GM12878 (cell line): ENCODE measurements around the gene GLI1. TPM values are rescaled to one million over a fixed set of nuclear protein-coding genes. Genes with fewer than 3 reads are reported as not detected.

Experiments
- BHLHE40 ChIP-seq, 2 experiments: fragments of 450-650 bp in 1 of 2; IDR thresholded peaks; 2 replicates each; pipeline ENCODE4 v1.6.1; 2011 to 2017; ENCODE audit warnings: low read depth in 2 of 2, borderline replicate concordance in 1 of 2, improper control_type of control experiment in 1 of 2, low read length in 1 of 2, mild to moderate bottlenecking in 1 of 2
- CHD1 ChIP-seq: IDR thresholded peaks from 2 replicates; pipeline ENCODE4 v1.6.1; 2012; ENCODE audit warnings: low read depth, low read length, improper control_type of control experiment
- DPF2 ChIP-seq: fragments of 450-650 bp; IDR thresholded peaks from 2 replicates; pipeline ENCODE4 v1.6.1; 2017; ENCODE audit warnings: mild to moderate bottlenecking
- EED ChIP-seq: sonication (generic); IDR thresholded peaks from 2 replicates; pipeline ENCODE4 v1.6.1; 2016; ENCODE audit warnings: antibody characterized with exemption, low read depth
- ETV6 ChIP-seq, 2 experiments: fragments of 450-650 bp in 1 of 2; IDR thresholded peaks in 1 of 2; conservative IDR thresholded peaks in 1 of 2; 2 replicates each; pipeline ENCODE4 v1.6.1; 2014; ENCODE audit warnings: antibody characterized with exemption in 1 of 2, borderline replicate concordance in 1 of 2, low read depth in 1 of 2, mild to moderate bottlenecking in 1 of 2, moderate library complexity in 1 of 2
- HDGF ChIP-seq: fragments of 450-650 bp; IDR thresholded peaks from 2 replicates; pipeline ENCODE4 v1.6.1; 2016; ENCODE audit warnings: antibody characterized with exemption
- IKZF1 ChIP-seq: fragments of 450-650 bp; conservative IDR thresholded peaks from 2 replicates; pipeline ENCODE4 v1.6.1; 2017; ENCODE audit warnings: antibody characterized with exemption, mild to moderate bottlenecking
- JUNB ChIP-seq: IDR thresholded peaks from 2 replicates; pipeline ENCODE4 v1.6.1; 2016; ENCODE audit warnings: antibody characterized with exemption, mild to moderate bottlenecking
- KAT2A ChIP-seq: conservative IDR thresholded peaks from 2 replicates; pipeline ENCODE4 v1.6.1; 2011; ENCODE audit warnings: low read depth, low read length; ENCODE audit not compliant: control insufficient read depth
- MEF2B ChIP-seq: fragments of 450-650 bp; IDR thresholded peaks from 2 replicates; pipeline ENCODE4 v1.6.1; 2018; ENCODE audit warnings: mild to moderate bottlenecking, moderate library complexity; ENCODE audit not compliant: partially characterized antibody, poor library complexity, severe bottlenecking
- NBN ChIP-seq: fragments of 450-650 bp; IDR thresholded peaks from 2 replicates; pipeline ENCODE4 v1.6.1; 2016
- NFIC ChIP-seq: IDR thresholded peaks from 2 replicates; pipeline ENCODE4 v1.6.1; 2012; ENCODE audit warnings: low read depth, mild to moderate bottlenecking, inconsistent platforms, low read length, moderate library complexity
- PAX5 ChIP-seq: IDR thresholded peaks from 2 replicates; pipeline ENCODE4 v1.6.1; 2011; ENCODE audit warnings: low read depth, low read length, borderline replicate concordance
- PML ChIP-seq: IDR thresholded peaks from 2 replicates; pipeline ENCODE4 v1.6.1; 2012; ENCODE audit warnings: low read length, inconsistent platforms
- POLR2A ChIP-seq: IDR thresholded peaks from 2 replicates; pipeline ENCODE4 v1.6.1; 2011; ENCODE audit warnings: low read depth, mild to moderate bottlenecking, low read length
- RBBP5 ChIP-seq: fragments of 200-600 bp; sonication (generic); conservative IDR thresholded peaks from 2 replicates; pipeline ENCODE4 v1.6.1; 2016
- STAT1 ChIP-seq: fragments of 450-650 bp; conservative IDR thresholded peaks from 2 replicates; pipeline ENCODE4 v1.6.1; 2014; ENCODE audit warnings: antibody characterized with exemption, mild to moderate bottlenecking
- TARDBP ChIP-seq: IDR thresholded peaks from 2 replicates; pipeline ENCODE4 v1.6.1; 2016; ENCODE audit warnings: borderline replicate concordance
- TCF7 ChIP-seq: IDR thresholded peaks from 2 replicates; pipeline ENCODE4 v1.6.1; 2014; ENCODE audit warnings: antibody characterized with exemption, borderline replicate concordance
- WRNIP1 ChIP-seq: IDR thresholded peaks from 2 replicates; pipeline ENCODE4 v1.6.1; 2011; ENCODE audit warnings: low read depth, low read length, improper control_type of control experiment, borderline replicate concordance
- polyA plus RNA-seq, 11 experiments: library from polyadenylated mRNA; depleted of rRNA in 4 of 11; unstranded in 6 of 11; stranded (reverse) in 5 of 11; fragments of >200 nt; fragmentation: Nextera tagmentation in 4 of 11; fragmentation: Illumina TruSeq in 1 of 11; extraction: Ambion mirVana in 4 of 11; extraction: Trizol in 1 of 11; gene quantifications; 1 replicate in 1 of 11; 2 replicates in 10 of 11; pipeline versions ENCODE4 v1.2.1 to v1.2.3, GENCODE V29; 2011 to 2016; ENCODE audit warnings: inconsistent platforms in 2 of 11, missing spikeins in 2 of 11, low read depth in 1 of 11
- total RNA-seq, 4 experiments: library from RNA; depleted of rRNA in 3 of 4; stranded (reverse); fragments of >200 nt in 3 of 4; fragmentation: Illumina TruSeq in 1 of 4; extraction: Trizol in 1 of 4; gene quantifications; 2 replicates each; pipeline versions ENCODE4 v1.2.1 to v1.2.3, GENCODE V29; 2013 to 2021
- TF ChIP-seq, protein P1 (sequence below): IDR thresholded peaks from 2 replicates; pipeline ENCODE4 v1.6.1; 2011; ENCODE audit warnings: mild to moderate bottlenecking, low read depth, low read length, moderate library complexity; ENCODE audit not compliant: insufficient replicate concordance
- TF ChIP-seq, protein P2 (sequence below): fragments of 150-350 bp; IDR thresholded peaks from 2 replicates; pipeline ENCODE4 v1.6.1; 2014; ENCODE audit warnings: mild to moderate bottlenecking, low read depth, low read length
- TF ChIP-seq, protein P3 (sequence below), 3 experiments: IDR thresholded peaks in 2 of 3; conservative IDR thresholded peaks in 1 of 3; 2 replicates each; pipeline ENCODE4 v1.5.1; 2011; ENCODE audit warnings: low read depth in 3 of 3, low read length in 3 of 3, mild to moderate bottlenecking in 3 of 3, control low read depth in 2 of 3, moderate library complexity in 2 of 3, inconsistent platforms in 1 of 3, mixed read lengths in 1 of 3; ENCODE audit not compliant: control insufficient read depth in 2 of 3, insufficient read depth in 1 of 3; ENCODE audit errors: extremely low read depth in 1 of 3
- TF ChIP-seq, protein P4 (sequence below): fragments of 450-650 bp; IDR thresholded peaks from 2 replicates; pipeline ENCODE4 v1.6.1; 2018; ENCODE audit warnings: mild to moderate bottlenecking, low read depth, moderate library complexity; ENCODE audit not compliant: partially characterized antibody

The GLI1 gene
- total and polyA plus RNA-seq, 10 of the 15 experiments (the other 5 are each of a cell fraction or from before 2014, with no cell fraction given) = 0.27 to 1.2 (median 0.49) TPM

DNA sequence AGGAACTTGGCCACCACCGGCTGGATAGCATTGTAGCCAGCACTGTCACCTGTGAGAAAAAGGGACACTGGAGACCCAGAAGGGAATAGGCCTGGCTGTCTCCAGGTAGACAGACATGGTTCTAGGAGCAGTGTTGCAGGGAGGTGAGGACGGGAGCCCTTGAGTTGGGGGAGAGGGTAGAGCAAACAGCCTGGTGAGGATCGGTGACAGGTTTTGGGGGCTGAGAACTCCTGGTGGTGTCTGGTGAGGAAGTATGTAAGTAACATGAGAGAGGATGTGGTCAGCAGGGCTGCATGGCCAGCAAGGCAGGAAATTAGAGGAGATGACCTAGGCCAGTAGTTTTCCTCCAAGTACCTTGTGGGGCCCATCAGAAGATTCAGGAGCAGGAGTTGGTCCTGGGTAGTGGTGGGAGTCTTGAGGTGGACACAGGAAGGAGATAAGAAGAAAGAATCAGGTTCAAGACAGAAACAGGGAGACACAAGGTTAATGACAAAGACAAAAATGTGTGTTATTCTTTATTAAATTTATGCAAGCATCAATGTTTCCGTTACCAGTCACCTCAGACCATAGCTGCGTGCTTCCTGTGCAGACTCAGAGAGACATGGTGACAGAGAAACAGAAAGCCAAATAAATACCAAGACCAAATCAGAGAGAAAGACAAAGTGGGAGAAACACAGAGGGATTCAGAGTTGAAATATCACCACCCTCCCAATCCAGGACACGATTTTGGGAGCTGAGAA, 20.0 kb downstream of the GLI1 start, which contains the start of gene ARHGAP9 (continued):
- TF ChIP-seq MEF2B = no peak
- TF ChIP-seq, protein P1, sequence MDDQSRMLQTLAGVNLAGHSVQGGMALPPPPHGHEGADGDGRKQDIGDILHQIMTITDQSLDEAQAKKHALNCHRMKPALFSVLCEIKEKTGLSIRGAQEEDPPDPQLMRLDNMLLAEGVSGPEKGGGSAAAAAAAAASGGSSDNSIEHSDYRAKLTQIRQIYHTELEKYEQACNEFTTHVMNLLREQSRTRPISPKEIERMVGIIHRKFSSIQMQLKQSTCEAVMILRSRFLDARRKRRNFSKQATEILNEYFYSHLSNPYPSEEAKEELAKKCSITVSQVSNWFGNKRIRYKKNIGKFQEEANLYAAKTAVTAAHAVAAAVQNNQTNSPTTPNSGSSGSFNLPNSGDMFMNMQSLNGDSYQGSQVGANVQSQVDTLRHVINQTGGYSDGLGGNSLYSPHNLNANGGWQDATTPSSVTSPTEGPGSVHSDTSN = no peak
- peak; percentile 27; the same call in 1 of the 2 replicates for TF ChIP-seq PML
- 0 out of 2 replicates have a peak, but pooled peaks have one; percentile 18 for TF ChIP-seq NBN
- TF ChIP-seq KAT2A = no peak
- TF ChIP-seq TARDBP = no peak
- TF ChIP-seq RBBP5 = no peak
- peak; percentile 38; the same call in 1 of the 2 replicates for TF ChIP-seq DPF2
- TF ChIP-seq, protein P2, sequence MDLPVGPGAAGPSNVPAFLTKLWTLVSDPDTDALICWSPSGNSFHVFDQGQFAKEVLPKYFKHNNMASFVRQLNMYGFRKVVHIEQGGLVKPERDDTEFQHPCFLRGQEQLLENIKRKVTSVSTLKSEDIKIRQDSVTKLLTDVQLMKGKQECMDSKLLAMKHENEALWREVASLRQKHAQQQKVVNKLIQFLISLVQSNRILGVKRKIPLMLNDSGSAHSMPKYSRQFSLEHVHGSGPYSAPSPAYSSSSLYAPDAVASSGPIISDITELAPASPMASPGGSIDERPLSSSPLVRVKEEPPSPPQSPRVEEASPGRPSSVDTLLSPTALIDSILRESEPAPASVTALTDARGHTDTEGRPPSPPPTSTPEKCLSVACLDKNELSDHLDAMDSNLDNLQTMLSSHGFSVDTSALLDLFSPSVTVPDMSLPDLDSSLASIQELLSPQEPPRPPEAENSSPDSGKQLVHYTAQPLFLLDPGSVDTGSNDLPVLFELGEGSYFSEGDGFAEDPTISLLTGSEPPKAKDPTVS = no peak
- TF ChIP-seq, protein P3, sequence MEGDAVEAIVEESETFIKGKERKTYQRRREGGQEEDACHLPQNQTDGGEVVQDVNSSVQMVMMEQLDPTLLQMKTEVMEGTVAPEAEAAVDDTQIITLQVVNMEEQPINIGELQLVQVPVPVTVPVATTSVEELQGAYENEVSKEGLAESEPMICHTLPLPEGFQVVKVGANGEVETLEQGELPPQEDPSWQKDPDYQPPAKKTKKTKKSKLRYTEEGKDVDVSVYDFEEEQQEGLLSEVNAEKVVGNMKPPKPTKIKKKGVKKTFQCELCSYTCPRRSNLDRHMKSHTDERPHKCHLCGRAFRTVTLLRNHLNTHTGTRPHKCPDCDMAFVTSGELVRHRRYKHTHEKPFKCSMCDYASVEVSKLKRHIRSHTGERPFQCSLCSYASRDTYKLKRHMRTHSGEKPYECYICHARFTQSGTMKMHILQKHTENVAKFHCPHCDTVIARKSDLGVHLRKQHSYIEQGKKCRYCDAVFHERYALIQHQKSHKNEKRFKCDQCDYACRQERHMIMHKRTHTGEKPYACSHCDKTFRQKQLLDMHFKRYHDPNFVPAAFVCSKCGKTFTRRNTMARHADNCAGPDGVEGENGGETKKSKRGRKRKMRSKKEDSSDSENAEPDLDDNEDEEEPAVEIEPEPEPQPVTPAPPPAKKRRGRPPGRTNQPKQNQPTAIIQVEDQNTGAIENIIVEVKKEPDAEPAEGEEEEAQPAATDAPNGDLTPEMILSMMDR (IDR thresholded peaks at IDR 0.05 in 2 of 3, conservative IDR thresholded peaks at IDR 0.05 in 1 of 3; ENCODE audit: control insufficient read depth in 2 of 3, extremely low read depth in 1 of 3, insufficient read depth in 1 of 3, low read depth in 3 of 3, low read length in 3 of 3) = no peak
- TF ChIP-seq PAX5 = no peak
- TF ChIP-seq NFIC = peak; percentile 60; the same call in 1 of the 2 replicates
- peak; percentile 87 for TF ChIP-seq HDGF
- TF ChIP-seq, protein P4, sequence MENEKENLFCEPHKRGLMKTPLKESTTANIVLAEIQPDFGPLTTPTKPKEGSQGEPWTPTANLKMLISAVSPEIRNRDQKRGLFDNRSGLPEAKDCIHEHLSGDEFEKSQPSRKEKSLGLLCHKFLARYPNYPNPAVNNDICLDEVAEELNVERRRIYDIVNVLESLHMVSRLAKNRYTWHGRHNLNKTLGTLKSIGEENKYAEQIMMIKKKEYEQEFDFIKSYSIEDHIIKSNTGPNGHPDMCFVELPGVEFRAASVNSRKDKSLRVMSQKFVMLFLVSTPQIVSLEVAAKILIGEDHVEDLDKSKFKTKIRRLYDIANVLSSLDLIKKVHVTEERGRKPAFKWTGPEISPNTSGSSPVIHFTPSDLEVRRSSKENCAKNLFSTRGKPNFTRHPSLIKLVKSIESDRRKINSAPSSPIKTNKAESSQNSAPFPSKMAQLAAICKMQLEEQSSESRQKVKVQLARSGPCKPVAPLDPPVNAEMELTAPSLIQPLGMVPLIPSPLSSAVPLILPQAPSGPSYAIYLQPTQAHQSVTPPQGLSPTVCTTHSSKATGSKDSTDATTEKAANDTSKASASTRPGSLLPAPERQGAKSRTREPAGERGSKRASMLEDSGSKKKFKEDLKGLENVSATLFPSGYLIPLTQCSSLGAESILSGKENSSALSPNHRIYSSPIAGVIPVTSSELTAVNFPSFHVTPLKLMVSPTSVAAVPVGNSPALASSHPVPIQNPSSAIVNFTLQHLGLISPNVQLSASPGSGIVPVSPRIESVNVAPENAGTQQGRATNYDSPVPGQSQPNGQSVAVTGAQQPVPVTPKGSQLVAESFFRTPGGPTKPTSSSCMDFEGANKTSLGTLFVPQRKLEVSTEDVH = no peak
- no peak for TF ChIP-seq BHLHE40 (IDR thresholded peaks at IDR 0.05; ENCODE audit: borderline replicate concordance in 1 of 2, low read depth in 2 of 2, low read length in 1 of 2)
- TF ChIP-seq IKZF1 = peak; percentile 53
- no peak for TF ChIP-seq TCF7
- peak; percentile 8; the same call in 1 of the 2 replicates for TF ChIP-seq POLR2A
- peak; percentile 45; the same call in 1 of the 2 replicates for TF ChIP-seq EED
- no peak for TF ChIP-seq CHD1
- TF ChIP-seq STAT1 = no peak
- TF ChIP-seq JUNB = no peak
- no peak for TF ChIP-seq WRNIP1
- TF ChIP-seq ETV6 (conservative IDR thresholded peaks at IDR 0.05 in 1 of 2, IDR thresholded peaks at IDR 0.05 in 1 of 2; ENCODE audit: borderline replicate concordance in 1 of 2, low read depth in 1 of 2) = peak in 1 of 2 experiments; percentile 63; a peak in 1 of 4 replicates
